IMR-90 (cell line): ENCODE results near the gene SLC6A11. TPM values are rescaled to one million over a fixed set of nuclear protein-coding genes. Genes with fewer than 3 reads are reported as not detected.

Experiments
- ATAC-seq: fragments of 200-7000 bp; cut with Tn5 transposase; 2 replicates; pipeline ENCODE4 v1.9.1; 2020; ENCODE audit warnings: low read depth, mild to moderate bottlenecking, moderate library complexity
- BruUV-seq: library from RNA; stranded (reverse); fragments of 400-500 nt; replicated peaks from 2 replicates; lab custom pipeline; 2021; lab: Mats Ljungman, UMichigan
- CTCF ChIA-PET: fragments of 300-600 bp; formaldehyde crosslinking; extraction: SDS; loops from one replicate; lab custom pipeline; 2021; ENCODE audit warnings: antibody characterized with exemption; lab: Yijun Ruan, JAX
- POLR2A ChIA-PET: fragments of 300-600 bp; sonication (Branson Sonifier 250); formaldehyde crosslinking; loops from one replicate; lab custom pipeline; 2022; ENCODE audit warnings: antibody characterized with exemption; ENCODE audit not compliant: unreplicated experiment; lab: Charles Lee
- DNase-seq: peaks from one replicate; pipeline ENCODE4 v3.0.0; 2013
- H2AFZ ChIP-seq: replicated peaks from 2 replicates; pipeline ENCODE3; 2013; ENCODE audit warnings: low read length, mild to moderate bottlenecking; ENCODE audit not compliant: poor library complexity
- H2AK5ac ChIP-seq: 2 replicates; pipeline ENCODE4 v1.6.1; 2013; ENCODE audit warnings: low read depth, low read length, inconsistent platforms
- H2AK9ac ChIP-seq: replicated peaks from 2 replicates; pipeline ENCODE3; 2013; ENCODE audit warnings: mild to moderate bottlenecking, low read depth, low read length, moderate library complexity; ENCODE audit not compliant: poor library complexity
- H2BK120ac ChIP-seq: 2 replicates; pipeline ENCODE4 v1.6.1; 2013; ENCODE audit warnings: low read depth, low read length, inconsistent platforms
- H2BK15ac ChIP-seq: 3 replicates; pipeline ENCODE4 v1.6.1; 2013; ENCODE audit warnings: low read depth, low read length, inconsistent platforms
- H2BK20ac ChIP-seq: 2 replicates; pipeline ENCODE4 v1.6.1; 2013; ENCODE audit warnings: low read depth, mild to moderate bottlenecking, inconsistent platforms, low read length, moderate library complexity
- H2BK5ac ChIP-seq: 2 replicates; pipeline ENCODE4 v1.6.1; 2013; ENCODE audit warnings: mild to moderate bottlenecking, low read depth, low read length, inconsistent platforms; ENCODE audit not compliant: poor library complexity, severe bottlenecking
- H3K14ac ChIP-seq: replicated peaks from 2 replicates; pipeline ENCODE4 v1.6.1; 2013; ENCODE audit warnings: low read depth, low read length, inconsistent platforms
- H3K18ac ChIP-seq: 2 replicates; pipeline ENCODE4 v1.6.1; 2013; ENCODE audit warnings: low read depth, low read length, control low read depth
- H3K23ac ChIP-seq: 2 replicates; pipeline ENCODE4 v1.6.1; 2013; ENCODE audit warnings: low read depth, low read length, inconsistent platforms
- H3K27ac ChIP-seq: 2 replicates; pipeline ENCODE4 v1.5.1; 2013; ENCODE audit warnings: mild to moderate bottlenecking, control low read depth, low read length; ENCODE audit not compliant: insufficient read depth
- H3K27me3 ChIP-seq: 2 replicates; pipeline ENCODE4 v1.6.1; 2013; ENCODE audit warnings: low read length; ENCODE audit not compliant: control insufficient read depth, insufficient read depth
- H3K36me3 ChIP-seq: 2 replicates; pipeline ENCODE4 v1.6.1; 2013; ENCODE audit warnings: low read length, mixed read lengths; ENCODE audit not compliant: control insufficient read depth, insufficient read depth
- H3K4ac ChIP-seq: 2 replicates; pipeline ENCODE4 v1.6.1; 2013; ENCODE audit warnings: low read depth, low read length, inconsistent platforms
- H3K4me1 ChIP-seq: 2 replicates; pipeline ENCODE4 v1.6.1; 2013; ENCODE audit warnings: low read length, mixed read lengths; ENCODE audit not compliant: control insufficient read depth, insufficient read depth
- H3K4me2 ChIP-seq: 2 replicates; pipeline ENCODE4 v1.6.1; 2013; ENCODE audit warnings: low read depth, mild to moderate bottlenecking, control low read depth, low read length, moderate library complexity
- H3K4me3 ChIP-seq: 2 replicates; pipeline ENCODE4 v1.5.1; 2013; ENCODE audit warnings: low read depth, mild to moderate bottlenecking, control low read depth, low read length, moderate library complexity; ENCODE audit not compliant: insufficient read depth
- H3K56ac ChIP-seq: 2 replicates; pipeline ENCODE4 v1.6.1; 2013; ENCODE audit warnings: low read length, inconsistent platforms; ENCODE audit not compliant: insufficient read depth; ENCODE audit errors: extremely low read depth
- H3K79me1 ChIP-seq, 2 experiments: 2 replicates each; pipeline ENCODE4 v1.6.1; 2013; ENCODE audit warnings: low read length in 2 of 2, inconsistent platforms in 1 of 2, low read depth in 1 of 2
- H3K9ac ChIP-seq: 2 replicates; pipeline ENCODE4 v1.6.1; 2013; ENCODE audit warnings: low read depth, low read length, control low read depth
- H3K9me1 ChIP-seq: 2 replicates; pipeline ENCODE4 v1.6.1; 2013; ENCODE audit warnings: low read length, inconsistent platforms; ENCODE audit not compliant: insufficient read depth
- H3K9me3 ChIP-seq: 2 replicates; pipeline ENCODE4 v1.6.1; 2013; ENCODE audit warnings: low read length; ENCODE audit not compliant: control insufficient read depth, insufficient read depth
- H4K20me1 ChIP-seq: 2 replicates; pipeline ENCODE4 v1.6.1; 2013; ENCODE audit warnings: low read length, inconsistent platforms; ENCODE audit not compliant: insufficient read depth
- H4K5ac ChIP-seq: 2 replicates; pipeline ENCODE4 v1.6.1; 2013; ENCODE audit warnings: mild to moderate bottlenecking, low read depth, low read length, control low read depth
- H4K8ac ChIP-seq, 2 experiments: 2 replicates each; pipeline ENCODE4 v1.6.1; 2013; ENCODE audit warnings: low read depth in 2 of 2, low read length in 2 of 2, control low read depth in 1 of 2, inconsistent platforms in 1 of 2
- H4K91ac ChIP-seq: 2 replicates; pipeline ENCODE4 v1.6.1; 2013; ENCODE audit warnings: low read depth, low read length, inconsistent platforms; ENCODE audit not compliant: insufficient read depth
- BHLHE40 ChIP-seq: fragments of 150-350 bp; IDR thresholded peaks from 2 replicates; pipeline ENCODE4 v1.6.1; 2016; ENCODE audit warnings: mild to moderate bottlenecking, low read depth, low read length
- CEBPB ChIP-seq: IDR thresholded peaks from 2 replicates; pipeline ENCODE4 v1.6.1; 2012; ENCODE audit warnings: low read depth, low read length, improper control_type of control experiment
- CHD1 ChIP-seq: IDR thresholded peaks from 2 replicates; pipeline ENCODE4 v1.6.1; 2012; ENCODE audit warnings: low read depth, low read length, improper control_type of control experiment
- MXI1 ChIP-seq: IDR thresholded peaks from 2 replicates; pipeline ENCODE4 v1.6.1; 2012; ENCODE audit warnings: low read depth, mild to moderate bottlenecking, low read length, moderate library complexity, borderline replicate concordance
- POLR2A ChIP-seq: IDR thresholded peaks from 2 replicates; pipeline ENCODE4 v1.6.1; 2012; ENCODE audit warnings: mild to moderate bottlenecking, low read depth, low read length
- RAD21 ChIP-seq: IDR thresholded peaks from 2 replicates; pipeline ENCODE4 v1.6.1; 2012; ENCODE audit warnings: low read length, improper control_type of control experiment
- RCOR1 ChIP-seq: IDR thresholded peaks from 2 replicates; pipeline ENCODE4 v1.6.1; 2012; ENCODE audit warnings: mild to moderate bottlenecking, low read length, improper control_type of control experiment; ENCODE audit not compliant: insufficient replicate concordance
- RFX5 ChIP-seq: IDR thresholded peaks from 2 replicates; pipeline ENCODE4 v1.8.0; 2012; ENCODE audit warnings: low read depth, mild to moderate bottlenecking, low read length, moderate library complexity
- WGBS, 2 experiments: methylation state at CpG; one replicate each; pipeline versions ENCODE4 v1.1.5 to v1.1.7; 2013; ENCODE audit warnings: missing lambda C conversion rate in 2 of 2; ENCODE audit not compliant: insufficient read length in 1 of 2; ENCODE audit errors: extremely low coverage in 2 of 2; 5-methylcytosine and 5-hydroxymethylcytosine counted together
- dilution Hi-C: fragments of 300-500 bp; cut with HindIII; formaldehyde crosslinking; loops from one replicate; pipeline ENCODE4 v1.14.3; 2018; ENCODE audit warnings: low sequenced_read_pairs; ENCODE audit not compliant: unreplicated experiment
- in situ Hi-C: fragments of 300-500 bp; cut with MboI; formaldehyde crosslinking; loops from 3 replicates; pipeline ENCODE4 v1.14.3; 2019; ENCODE audit warnings: low sequenced_read_pairs, inconsistent platforms, mixed read lengths
- intact Hi-C: fragments of 100-400 bp; cut with micrococcal nuclease; formaldehyde crosslinking; loops from 2 replicates; pipeline ENCODE4 v1.10.0; 2022
- polyA plus RNA-seq, 3 experiments: library from polyadenylated mRNA; depleted of rRNA; stranded (reverse); fragments of >200 nt; gene quantifications; 2 replicates each; pipeline ENCODE4 v1.2.3, GENCODE V29; 2012; ENCODE audit warnings: low replicate concordance in 1 of 3
- total RNA-seq: library from RNA; depleted of rRNA; stranded (reverse); fragments of >200 nt; gene quantifications from 2 replicates; pipeline ENCODE4 v1.2.3, GENCODE V29; 2012

Gene SLC6A11
- total and polyA plus RNA-seq, 2 of the 4 experiments (the other 2 are of a cell fraction): not detected

- TF ChIP-seq RCOR1 (no peak), POLR2A (no peak), CEBPB (no peak), MXI1 (no peak), CHD1 (no peak), BHLHE40 (no peak), RFX5 (no peak), RAD21 (no peak)
- dilution Hi-C loops: no loop called here
- Histone ChIP-seq H3K9ac (no peak overlapping the region), H3K9me3 (no peaks in the 10 kb centered on the region), H3K27ac (no peak overlapping the region), H4K5ac (no peak overlapping the region), H4K8ac (no peak overlapping the region), H3K23ac (no peak overlapping the region), H3K36me3 (no peaks in the 10 kb centered on the region), H3K4me1 (no peaks in the 10 kb centered on the region), H3K4me2 (no peak overlapping the region), H2BK120ac (no peak overlapping the region), H3K14ac (no peak overlapping the region), H3K79me1 (no peaks in the 10 kb centered on the region), H4K20me1 (no peaks in the 10 kb centered on the region), H3K9me1 (no peaks in the 10 kb centered on the region), H2AK9ac (no peak overlapping the region), H2AFZ (no peak overlapping the region), H3K56ac (no peak overlapping the region), H2BK20ac (no peak overlapping the region), H2BK5ac (no peak overlapping the region), H3K27me3 (no peaks in the 10 kb centered on the region), H3K4ac (no peak overlapping the region), H4K91ac (no peak overlapping the region), H2AK5ac (no peak overlapping the region), H2BK15ac (no peak overlapping the region), H3K4me3 (no peak overlapping the region), H3K18ac (no peak overlapping the region)
- BruUV-seq: no TSS peak
- ATAC-seq (no peak), DNase-seq (no peak)
- ChIA-PET POLR2A (no interaction called here), CTCF (interaction anchor here (0.6 kb wide), 1 partner anchor 62 kb away, joined by 3 read pairs; no protein-coding TSS in a partner anchor)
- intact Hi-C loops: no loop called here
- in situ Hi-C loops: no loop called here
- no CpG with 5 or more reads among the region's 2 CpGs for WGBS, 2 experiments
Observed at GRCh38 chr3:10808974-10809373, 7.1 kb upstream of the SLC6A11 start.
